Frontal cortex (tissue), 4 donors: ENCODE measurements around the gene LSG1. TPM values are rescaled to one million over a fixed set of nuclear protein-coding genes. Genes with fewer than 3 reads are reported as not detected.
"Not testable (repeated sequence)": the region's sequence is repeated elsewhere in the genome, so short reads cannot be mapped to it uniquely, and the experiment has no call there.

Experiments
- DNase-seq, 2 donors: peaks; one replicate each; pipeline ENCODE4 v3.0.0; 2012; ENCODE audit warnings: low spot score in 2 of 2
- FAIRE-seq: peaks from 2 replicates; lab custom pipeline; 2012; peaks lifted over from hg19 to GRCh38; lab: Jason Lieb, UNC
- total RNA-seq: library from RNA; depleted of rRNA; stranded (reverse); fragments of >200 nt; gene quantifications from one replicate; pipeline ENCODE4 v1.2.3, GENCODE V29; 2014
- donor health status: control.
- donor health status: control.
- donor health status: control.

Gene LSG1
- total RNA-seq, 1 donor from 2014 or later, result 35.9 TPM

- DNase-seq (no peak), FAIRE-seq (no peak)
Measured at GRCh38 chr3:194623449-194624290, 48.3 kb downstream of the LSG1 start.

- DNase-seq, result no peak
- FAIRE-seq, result no peak
Measured at GRCh38 chr3:194622621-194623340, 49.2 kb downstream of the LSG1 start.

GRCh38 chr3:194621947-194622346 is 50.0 kb downstream of the LSG1 start:
- FAIRE-seq, result no peak
- no peak for DNase-seq

GRCh38 chr3:194620196-194620595 is 51.8 kb downstream of the LSG1 start:
- no peak for DNase-seq
- FAIRE-seq, result no peak

GRCh38 chr3:194619741-194620140 is 52.2 kb downstream of the LSG1 start:
- DNase-seq (no peak), FAIRE-seq (no peak)

GRCh38 chr3:194618858-194619608 is 53.0 kb downstream of the LSG1 start:
- no peak for DNase-seq
- no peak for FAIRE-seq

GRCh38 chr3:194617827-194618226 is 54.2 kb downstream of the LSG1 start:
- DNase-seq, result no peak
- no peak for FAIRE-seq

GRCh38 chr3:194617143-194617671 is 54.8 kb downstream of the LSG1 start:
- FAIRE-seq (no peak), DNase-seq (no peak)

GRCh38 chr3:194615226-194615625 is 56.8 kb downstream of the LSG1 start:
- no peak for DNase-seq
- no peak for FAIRE-seq

- no peak for FAIRE-seq
Measured at GRCh38 chr3:194612221-194612620, 59.8 kb downstream of the LSG1 start.

GRCh38 chr3:194610689-194611088 is 61.3 kb downstream of the LSG1 start:
- no peak for FAIRE-seq

More at GRCh38 chr3:194612221-194612620, 59.8 kb downstream of the LSG1 start:
- DNase-seq, result no peak

GRCh38 chr3:194609601-194610000 is 62.4 kb downstream of the LSG1 start:
- DNase-seq (no peak), FAIRE-seq (no peak)

More at GRCh38 chr3:194610689-194611088, 61.3 kb downstream of the LSG1 start:
- no peak for DNase-seq

- DNase-seq (no peak), FAIRE-seq (no peak)
Measured at GRCh38 chr3:194608981-194609380, 63.0 kb downstream of the LSG1 start.

GRCh38 chr3:194607592-194608389 is 64.2 kb downstream of the LSG1 start:
- DNase-seq (no peak), FAIRE-seq (no peak)

- FAIRE-seq (no peak), DNase-seq (no peak)
Measured at GRCh38 chr3:194606941-194607340, 65.0 kb downstream of the LSG1 start.

GRCh38 chr3:194606163-194606562 is 65.8 kb downstream of the LSG1 start:
- DNase-seq (no peak), FAIRE-seq (no peak)

GRCh38 chr3:194605314-194605713 is 66.7 kb downstream of the LSG1 start:
- FAIRE-seq, DNase-seq: not testable (repeated sequence)

GRCh38 chr3:194604837-194605236 is 67.2 kb downstream of the LSG1 start:
- DNase-seq, result no peak
- no peak for FAIRE-seq

- FAIRE-seq, result no peak
- no peak for DNase-seq
Measured at GRCh38 chr3:194604126-194604525, 67.9 kb downstream of the LSG1 start.
